Activated B cell treated with CpG ODN at 0.5 μM for 24 hours (primary cell): ENCODE measurements around the gene RBMS3. TPM values are rescaled to one million over a fixed set of nuclear protein-coding genes. Genes with fewer than 3 reads are reported as not detected.

Experiments used
- ATAC-seq: fragments of 200-7000 bp; cut with Tn5 transposase; one replicate; pipeline ENCODE4 v1.10.0; 2021; ENCODE audit warnings: low read depth, mild to moderate bottlenecking, moderate library complexity
- CTCF ChIA-PET: fragments of 350-600 bp; sonication (Branson Sonifier 250); formaldehyde crosslinking; loops from one replicate; lab custom pipeline; 2021; ENCODE audit warnings: antibody characterized with exemption; lab: Charles Lee
- POLR2A ChIA-PET: fragments of 350-600 bp; sonication (Branson Sonifier 250); formaldehyde crosslinking; loops from one replicate; lab custom pipeline; 2021; ENCODE audit warnings: antibody characterized with exemption; lab: Charles Lee
- DNase-seq: peaks from one replicate; pipeline ENCODE4 v3.0.0; 2022
- H3K27ac Mint-ChIP-seq: one replicate; pipeline ENCODE4 v1.8.0; 2020; ENCODE audit warnings: mixed read lengths
- H3K27me3 Mint-ChIP-seq: one replicate; pipeline ENCODE4 v1.8.0; 2021; ENCODE audit warnings: mixed read lengths
- H3K36me3 Mint-ChIP-seq: one replicate; pipeline ENCODE4 v1.8.0; 2021; ENCODE audit warnings: low read depth, mixed read lengths
- H3K4me1 Mint-ChIP-seq: one replicate; pipeline ENCODE4 v1.8.0; 2021; ENCODE audit warnings: mixed read lengths
- H3K4me3 Mint-ChIP-seq: one replicate; pipeline ENCODE4 v1.8.0; 2020; ENCODE audit warnings: mild to moderate bottlenecking, mixed read lengths
- H3K9me3 Mint-ChIP-seq: one replicate; pipeline ENCODE4 v1.8.0; 2020; ENCODE audit warnings: mixed read lengths
- CTCF ChIP-seq: fragments of 200-600 bp; IDR thresholded peaks from one replicate; pipeline ENCODE4 v1.8.0; 2022; ENCODE audit warnings: antibody characterized with exemption, mild to moderate bottlenecking
- intact Hi-C: fragments of 100-400 bp; cut with micrococcal nuclease; formaldehyde crosslinking; loops from one replicate; pipeline ENCODE4 v1.15.1; 2024
- total RNA-seq: library from RNA; stranded (reverse); gene quantifications from 2 replicates; pipeline ENCODE4 v1.2.3, GENCODE V29; 2022

RBMS3 gene
- total RNA-seq, 1 donor from 2014 or later, result 0.31 TPM

DNA sequence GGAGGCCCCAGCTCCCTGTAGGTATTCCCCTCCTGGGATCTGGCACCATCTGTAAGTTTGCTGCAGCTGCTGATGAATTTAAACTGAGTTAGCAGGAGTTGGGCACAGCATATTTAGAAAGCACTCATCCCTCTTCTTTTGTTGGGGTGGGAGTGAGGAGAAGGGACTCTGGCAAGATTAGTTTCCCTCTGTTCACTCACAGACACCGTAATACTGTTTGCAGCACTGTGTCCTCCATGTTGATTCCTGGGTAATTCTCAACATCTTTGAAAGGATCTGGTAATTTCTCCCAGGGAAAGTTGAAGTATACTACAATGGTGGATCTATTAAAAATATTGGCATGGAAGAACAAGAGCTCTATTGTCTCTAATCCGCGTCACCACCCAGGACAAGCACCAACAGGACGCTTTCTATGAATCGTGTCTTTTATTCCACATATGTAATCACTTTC lies 173.3 kb downstream of the RBMS3 start:
- H3K4me3 Mint-ChIP-seq, result no peak overlapping the region
- no peaks in the 10 kb centered on the region for H3K36me3 Mint-ChIP-seq
- DNase-seq (no peak), ATAC-seq (no peak)
- no peaks in the 10 kb centered on the region for H3K9me3 Mint-ChIP-seq
- H3K27ac Mint-ChIP-seq, result no peak overlapping the region
- ChIA-PET POLR2A (no interaction called here), CTCF (no interaction called here)
- no peak for TF ChIP-seq CTCF
- no peaks in the 10 kb centered on the region for H3K27me3 Mint-ChIP-seq
- H3K4me1 Mint-ChIP-seq, result no peaks in the 10 kb centered on the region
- intact Hi-C loops, result no loop called here

DNA sequence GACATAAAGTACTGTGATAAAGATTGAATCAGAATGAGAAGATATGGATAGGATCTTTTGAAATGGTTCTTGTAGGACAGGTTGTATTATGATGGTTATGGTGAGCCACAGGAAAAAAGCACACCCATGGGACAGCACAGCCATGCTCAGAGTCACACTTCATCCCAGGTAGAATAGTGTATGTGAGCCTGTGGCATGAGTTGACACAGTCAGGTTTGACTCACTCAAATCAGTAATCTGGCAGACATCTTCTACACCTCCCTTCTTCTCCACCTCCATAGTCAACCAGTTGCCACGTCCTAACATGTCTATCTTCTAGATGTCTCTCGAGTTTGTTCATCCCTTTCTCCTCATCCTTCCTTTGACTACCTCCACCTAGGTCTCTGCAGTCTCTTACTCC lies 176.0 kb downstream of the RBMS3 start:
- ATAC-seq (no peak), DNase-seq (no peak)
- TF ChIP-seq CTCF, result no peak
- Mint-ChIP-seq H3K27ac (no peak overlapping the region), H3K9me3 (no peaks in the 10 kb centered on the region), H3K4me1 (no peaks in the 10 kb centered on the region), H3K4me3 (no peak overlapping the region), H3K27me3 (no peaks in the 10 kb centered on the region), H3K36me3 (no peaks in the 10 kb centered on the region)
- ChIA-PET CTCF (no interaction called here), POLR2A (no interaction called here)
- intact Hi-C loops, result no loop called here

GRCh38 chr3:29463304-29463703 lies 182.4 kb downstream of the RBMS3 start:
- no peak overlapping the region for H3K4me3 Mint-ChIP-seq
- POLR2A ChIA-PET, result interaction anchor here (0.7 kb wide), 1 partner anchor 62 kb away, joined by 8 read pairs; no protein-coding TSS in a partner anchor
- DNase-seq, result no peak
- no peak for TF ChIP-seq CTCF
- intact Hi-C loops, result no loop called here
- no peak overlapping the region for H3K27ac Mint-ChIP-seq
- CTCF ChIA-PET, result no interaction called here
- no peaks in the 10 kb centered on the region for H3K9me3 Mint-ChIP-seq
- no peaks in the 10 kb centered on the region for H3K4me1 Mint-ChIP-seq
- H3K27me3 Mint-ChIP-seq, result no peaks in the 10 kb centered on the region
- no peaks in the 10 kb centered on the region for H3K36me3 Mint-ChIP-seq
- ATAC-seq, result no peak

- no peaks in the 10 kb centered on the region for H3K27me3 Mint-ChIP-seq
- CTCF ChIA-PET, result no interaction called here
- POLR2A ChIA-PET, result no interaction called here
- H3K9me3 Mint-ChIP-seq, result no peaks in the 10 kb centered on the region
- intact Hi-C loops, result no loop called here
- H3K36me3 Mint-ChIP-seq, result no peaks in the 10 kb centered on the region
- no peak overlapping the region for H3K27ac Mint-ChIP-seq
- no peak for TF ChIP-seq CTCF
- DNase-seq, result no peak
- no peaks in the 10 kb centered on the region for H3K4me1 Mint-ChIP-seq
- H3K4me3 Mint-ChIP-seq, result no peak overlapping the region
- no peak for ATAC-seq
Measured at GRCh38 chr3:29465836-29466235, 185.0 kb downstream of the RBMS3 start.

DNA sequence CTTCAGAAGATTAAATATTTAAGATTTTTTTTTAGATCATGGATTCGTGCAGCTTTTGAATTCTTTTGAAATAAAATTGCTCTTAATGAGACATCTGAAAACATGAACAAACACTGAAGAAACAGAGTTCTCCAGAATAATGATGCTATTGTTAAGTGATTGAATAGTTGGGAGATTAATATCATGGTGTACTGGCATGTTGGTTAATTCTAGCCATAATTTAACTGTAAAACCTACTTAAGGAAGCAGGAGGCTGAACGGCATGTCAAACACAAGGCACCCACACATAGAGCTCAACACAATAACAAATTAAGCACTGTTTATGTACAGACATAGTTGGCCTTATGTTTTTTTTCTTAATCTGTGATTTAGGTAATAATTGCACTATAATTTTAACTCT lies 185.6 kb downstream of the RBMS3 start:
- intact Hi-C loops, result no loop called here
- ATAC-seq (no peak), DNase-seq (no peak)
- H3K27ac Mint-ChIP-seq, result no peak overlapping the region
- H3K4me1 Mint-ChIP-seq, result no peaks in the 10 kb centered on the region
- no peak for TF ChIP-seq CTCF
- no peaks in the 10 kb centered on the region for H3K36me3 Mint-ChIP-seq
- H3K4me3 Mint-ChIP-seq, result no peak overlapping the region
- H3K27me3 Mint-ChIP-seq, result no peaks in the 10 kb centered on the region
- ChIA-PET POLR2A (no interaction called here), CTCF (no interaction called here)
- no peaks in the 10 kb centered on the region for H3K9me3 Mint-ChIP-seq
